Upper lobe of left lung (tissue), 4 donors: ENCODE data around the gene ZNF444.

Experiments
- CTCF ChIP-seq, 6 experiments: fragments of 450-650 bp in 4 of 6; fragments of 200-600 bp in 2 of 6; sonication (generic) in 2 of 6; IDR thresholded peaks; one replicate each; pipeline ENCODE4 v1.5.1; 2016 to 2019; ENCODE audit warnings: antibody characterized with exemption in 6 of 6
- POLR2AphosphoS5 ChIP-seq, 2 donors: sonication (generic); formaldehyde crosslinking; IDR thresholded peaks; one replicate each; pipeline ENCODE4 v1.5.1; 2017; ENCODE audit warnings: antibody characterized with exemption in 2 of 2

GRCh38 chr19:56193981-56194640 lies 53.0 kb downstream of the ZNF444 start:
- TF ChIP-seq POLR2AphosphoS5 (IDR thresholded peaks at IDR 0.05): no peak
- no peak for TF ChIP-seq CTCF (IDR thresholded peaks at IDR 0.05)
